Measurements from ENCODE around the gene SLC27A4. TPM values are rescaled to one million over a fixed set of nuclear protein-coding genes. Genes with fewer than 3 reads are reported as not detected.

SLC27A4 gene
- total RNA-seq, 1 experiment from 2014 or later: 17.0 TPM

GRCh38 chr9:128390813-128391711, 50.7 kb downstream of the SLC27A4 start:
- H3K56ac ChIP-seq (ENCODE audit: insufficient read length, low read depth, low read length): no peak overlapping the region
- H3K79me2 ChIP-seq (ENCODE audit: insufficient read depth, low read length): no peaks in the 10 kb centered on the region
- no peak overlapping the region for H3K14ac ChIP-seq (ENCODE audit: insufficient read depth, low read length)
- no peak overlapping the region for H4K91ac ChIP-seq (ENCODE audit: insufficient read length, low read depth, low read length)
- peak overlapping the region in 1 of 2 experiments; percentile 13; a peak in 2 of 5 replicates for H3K4me3 Mint-ChIP-seq
- no peak overlapping the region for H2BK12ac ChIP-seq (ENCODE audit: insufficient read length, low read depth, low read length)
- peaks cover 0 to 3% of the 10 kb centered on the region in 2 experiments; a peak in 1 of 5 replicates for H3K9me3 Mint-ChIP-seq
- no peaks in the 10 kb centered on the region for H3K79me1 ChIP-seq (ENCODE audit: insufficient read depth, low read depth, low read length, poor library complexity, severe bottlenecking)
- H2AK5ac ChIP-seq (ENCODE audit: insufficient read length, low read length): no peak overlapping the region
- no peak overlapping the region for H2BK120ac ChIP-seq (ENCODE audit: low read depth, low read length, poor library complexity, severe bottlenecking)
- no peak for TF ChIP-seq CTCF (conservative IDR thresholded peaks at IDR 0.05)
- no peak for DNase-seq
- H3K4me1 Mint-ChIP-seq: peaks cover 18 to 47% of the 10 kb centered on the region in 2 experiments
- WGBS (ENCODE audit: extremely low coverage, insufficient read length, low lambda C conversion rate): no CpG with 5 or more reads among the region's 8 CpGs
- no peak overlapping the region for H3K18ac ChIP-seq (ENCODE audit: insufficient read length, low read depth, low read length)
- H4K8ac ChIP-seq (replicated peaks; ENCODE audit: insufficient read length, low read depth, low read length): no peak overlapping the region
- H3K4ac ChIP-seq (ENCODE audit: low read depth, low read length): no peak overlapping the region
- no peak overlapping the region for H3K4me2 ChIP-seq (ENCODE audit: insufficient read depth, insufficient read length, low read length)
- peaks cover 16 to 32% (median 16%) of the 10 kb centered on the region in 3 experiments for H3K36me3 Mint-ChIP-seq (ENCODE audit: insufficient read depth in 1 of 3, low read depth in 3 of 3)
- H3K9ac ChIP-seq (ENCODE audit: extremely low read depth, insufficient read length, low read length): no peak overlapping the region
- peaks cover 97% of the 10 kb centered on the region for H3K27me3 Mint-ChIP-seq (ENCODE audit: low read depth)
- H3K23me2 ChIP-seq (ENCODE audit: insufficient read length, low read depth, low read length, poor library complexity, severe bottlenecking): peaks cover 6% of the 10 kb centered on the region
- H4K20me1 ChIP-seq (ENCODE audit: control insufficient read depth, insufficient read depth, insufficient read length): no peaks in the 10 kb centered on the region
- H3T11ph ChIP-seq (ENCODE audit: low read length): no peak overlapping the region
- no peak overlapping the region for H2BK15ac ChIP-seq (ENCODE audit: low read depth, low read length)
- H3K23ac ChIP-seq (ENCODE audit: insufficient read length, low read depth, low read length): no peak overlapping the region
- H2BK5ac ChIP-seq (ENCODE audit: insufficient read length, low read length): no peak overlapping the region
- no peak overlapping the region for H2BK20ac ChIP-seq (ENCODE audit: low read depth, low read length, poor library complexity, severe bottlenecking)
- peaks cover 66% of the 10 kb centered on the region for H3K27me3 ChIP-seq (ENCODE audit: insufficient read depth, low read length)
- H3K27ac Mint-ChIP-seq: no peak overlapping the region
- H3K9me3 ChIP-seq (ENCODE audit: control insufficient read depth, low read depth, low read length): no peaks in the 10 kb centered on the region
- no peaks in the 10 kb centered on the region for H3K4me1 ChIP-seq (ENCODE audit: insufficient read depth, low read length)
- H2AFZ ChIP-seq (ENCODE audit: low read length): no peak overlapping the region
- H4K5ac ChIP-seq (ENCODE audit: insufficient read length, low read depth, low read length): no peak overlapping the region
- H3K27ac ChIP-seq (ENCODE audit: insufficient read length, low read depth, low read length): no peak overlapping the region

Data from H9 (cell line).